ENCODE data around the gene CD81.

The CD81 gene

GRCh38 chr11:2408671-2409070 is 31.6 kb downstream of the CD81 start:
- no peak for DNase-seq

- no peak for DNase-seq
Measured at GRCh38 chr11:2409126-2409525, 32.0 kb downstream of the CD81 start.

DNA sequence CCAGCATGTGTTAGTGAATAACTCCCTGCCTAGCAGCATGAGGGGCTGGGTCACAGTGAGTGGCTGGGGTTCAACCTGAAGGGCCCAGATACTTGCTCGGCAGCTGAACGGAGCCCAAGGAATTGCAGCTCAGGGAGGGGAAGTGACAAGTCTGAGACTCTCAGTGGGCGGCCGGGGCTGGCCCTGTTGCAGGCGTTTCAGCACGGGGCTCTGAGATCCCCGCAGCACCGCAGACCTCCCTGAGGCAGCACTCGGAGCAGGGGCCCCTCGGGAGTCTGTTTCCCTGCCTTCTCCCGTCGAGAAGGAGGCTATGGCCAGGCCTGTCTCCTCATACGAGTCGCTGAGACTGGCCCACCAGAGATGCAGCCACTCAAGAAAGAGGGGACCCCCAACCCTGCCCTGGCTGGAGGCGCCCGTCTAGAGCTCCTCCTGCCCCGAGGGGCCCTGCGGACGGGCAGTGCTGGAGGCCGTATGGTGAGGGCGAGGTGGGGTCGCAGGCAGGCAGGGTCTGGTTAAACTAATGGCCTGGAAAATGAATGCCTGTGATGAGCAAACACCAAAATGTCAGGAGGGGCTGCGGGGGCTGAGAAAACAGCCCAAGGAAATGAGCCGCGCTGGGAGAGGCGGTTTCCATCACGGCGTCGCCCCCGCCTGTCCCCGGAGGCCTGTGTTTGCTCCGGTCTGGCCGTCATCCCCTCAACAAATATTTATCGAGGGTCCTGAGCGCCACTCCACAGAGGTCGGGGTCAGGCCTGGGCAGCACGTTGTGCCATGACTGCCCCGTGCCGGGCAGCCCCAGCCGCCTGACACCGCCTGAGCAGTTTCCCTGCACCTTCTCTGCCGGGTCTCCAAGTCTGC is 32.7 kb downstream of the CD81 start:
- DNase-seq = no peak

DNA sequence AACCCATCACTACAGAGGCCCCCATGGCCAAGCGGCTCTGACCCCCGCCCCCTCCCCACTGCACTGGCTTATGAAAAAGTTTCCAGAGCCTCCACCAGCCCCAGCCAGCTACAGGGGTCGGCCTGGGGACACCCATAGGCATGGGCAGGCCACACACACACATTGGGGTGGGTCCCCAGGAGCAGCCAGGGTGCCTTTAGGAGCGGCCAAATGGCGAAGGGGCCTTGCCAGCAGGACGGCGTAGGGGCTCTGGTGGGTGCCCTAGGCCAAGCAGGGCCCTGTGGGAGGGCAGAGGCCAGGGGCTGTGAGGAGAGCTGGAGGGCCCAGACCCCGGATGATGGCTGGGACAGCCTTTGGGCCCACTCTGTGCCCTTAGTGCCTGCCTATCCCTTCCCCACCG is 33.5 kb downstream of the CD81 start:
- DNase-seq = no peak

GRCh38 chr11:2411446-2412305 is 34.6 kb downstream of the CD81 start:
- DNase-seq = no peak

GRCh38 chr11:2412323-2412722 is 35.2 kb downstream of the CD81 start:
- DNase-seq = no peak

GRCh38 chr11:2413742-2414579 is 36.9 kb downstream of the CD81 start:
- no peak for DNase-seq

DNA sequence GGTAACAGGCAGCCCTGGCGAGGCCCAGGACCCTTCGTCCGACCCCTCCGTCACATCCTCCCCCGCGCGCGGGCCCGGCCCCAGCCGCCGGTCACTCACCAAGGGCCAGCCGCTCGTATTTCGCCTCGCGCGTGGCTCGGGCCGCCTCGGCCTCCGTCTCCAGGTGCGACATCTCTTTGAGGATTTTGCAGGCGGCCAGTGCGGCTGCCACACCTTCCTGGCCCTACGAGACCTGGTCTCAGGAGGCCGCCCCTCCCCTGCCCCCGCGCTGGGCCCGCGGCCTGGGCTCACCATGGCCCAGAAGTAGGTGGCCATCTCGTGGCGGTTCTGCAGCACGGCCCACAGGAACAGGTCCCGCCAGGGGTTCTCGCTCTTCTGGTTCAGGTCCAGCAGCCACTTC is 37.5 kb downstream of the CD81 start:
- DNase-seq = no peak

- DNase-seq = no peak
Measured at GRCh38 chr11:2415171-2415570, 38.1 kb downstream of the CD81 start.

DNA sequence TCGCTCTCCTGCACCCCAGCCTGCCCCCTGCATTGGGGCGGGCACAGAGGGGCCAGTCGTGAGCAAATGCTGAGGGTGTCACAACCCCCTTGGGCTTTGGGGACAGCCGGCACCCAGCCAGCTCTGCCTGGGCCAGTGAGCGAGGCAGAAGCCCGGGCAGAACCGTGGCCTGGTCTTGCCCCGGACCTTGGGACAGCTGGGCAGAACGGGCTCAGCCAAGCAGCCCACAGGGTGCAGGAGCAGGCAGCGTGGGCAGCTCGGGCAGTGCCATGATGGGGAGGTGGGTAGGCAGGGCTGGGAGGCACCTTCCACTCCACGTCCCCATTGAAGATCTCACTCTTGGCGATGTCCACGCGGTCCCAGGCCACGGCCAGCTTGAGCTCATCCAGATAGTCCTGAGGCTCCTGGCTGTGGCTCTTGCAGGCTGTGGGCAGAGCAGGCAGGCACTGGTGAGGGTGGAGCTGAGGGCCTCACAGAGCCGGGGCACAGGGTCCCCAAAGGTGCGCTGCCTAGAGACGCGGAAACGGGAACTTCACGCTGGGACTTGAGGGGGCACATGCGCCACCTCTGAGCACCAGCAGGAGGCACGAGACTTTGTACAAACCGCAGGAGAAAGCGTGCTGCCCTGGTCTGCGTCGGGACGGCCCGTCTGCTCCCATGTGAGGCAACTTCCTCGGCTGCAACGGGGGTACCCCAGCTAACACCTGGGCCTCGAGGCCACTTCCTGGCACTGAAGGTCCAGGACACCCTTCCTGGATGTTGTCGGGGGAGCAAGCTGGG is 38.7 kb downstream of the CD81 start:
- no peak for DNase-seq

- no peak for DNase-seq
Measured at GRCh38 chr11:2416765-2417164, 39.7 kb downstream of the CD81 start.

DNA sequence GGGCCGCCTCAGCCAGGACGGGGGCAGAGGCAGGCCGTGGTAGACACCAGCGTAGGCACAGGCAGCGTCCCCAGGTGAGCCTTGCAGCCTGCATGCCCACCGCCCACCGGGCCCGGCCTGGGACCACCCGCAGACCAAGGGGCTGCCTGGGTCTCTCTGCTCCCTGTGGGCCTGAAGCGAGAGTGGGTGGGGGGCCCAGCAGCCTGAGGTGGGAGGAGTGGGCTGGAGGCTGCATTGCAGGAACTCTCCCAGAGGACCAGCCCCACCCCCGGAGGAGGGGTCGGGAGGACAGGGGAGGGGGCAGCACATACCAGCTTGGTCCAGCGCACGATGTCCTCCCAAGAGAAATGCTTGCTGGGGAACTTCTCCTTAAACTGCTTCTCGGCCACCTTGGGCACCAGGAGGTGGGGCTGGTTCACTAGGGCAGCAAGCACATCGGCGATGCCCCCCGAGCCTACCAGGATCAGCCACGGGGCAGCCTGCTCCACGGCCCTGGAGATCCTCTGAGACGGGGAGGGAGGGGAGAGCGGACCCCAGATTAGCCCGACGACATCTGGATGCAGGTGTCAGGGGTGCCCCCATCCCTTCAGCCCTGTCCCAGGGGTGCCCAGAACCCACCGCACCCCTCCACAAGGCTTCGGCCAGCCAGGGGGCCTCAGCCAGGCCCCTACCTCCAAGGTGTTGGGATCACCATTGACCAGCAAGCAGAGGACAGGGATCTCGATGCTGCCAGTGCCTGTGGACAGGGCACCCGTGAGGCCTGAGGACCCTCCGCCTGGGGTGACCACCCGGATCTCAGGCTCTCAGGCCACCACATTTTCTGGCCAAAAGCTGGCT is 41.0 kb downstream of the CD81 start:
- DNase-seq = no peak

DNA sequence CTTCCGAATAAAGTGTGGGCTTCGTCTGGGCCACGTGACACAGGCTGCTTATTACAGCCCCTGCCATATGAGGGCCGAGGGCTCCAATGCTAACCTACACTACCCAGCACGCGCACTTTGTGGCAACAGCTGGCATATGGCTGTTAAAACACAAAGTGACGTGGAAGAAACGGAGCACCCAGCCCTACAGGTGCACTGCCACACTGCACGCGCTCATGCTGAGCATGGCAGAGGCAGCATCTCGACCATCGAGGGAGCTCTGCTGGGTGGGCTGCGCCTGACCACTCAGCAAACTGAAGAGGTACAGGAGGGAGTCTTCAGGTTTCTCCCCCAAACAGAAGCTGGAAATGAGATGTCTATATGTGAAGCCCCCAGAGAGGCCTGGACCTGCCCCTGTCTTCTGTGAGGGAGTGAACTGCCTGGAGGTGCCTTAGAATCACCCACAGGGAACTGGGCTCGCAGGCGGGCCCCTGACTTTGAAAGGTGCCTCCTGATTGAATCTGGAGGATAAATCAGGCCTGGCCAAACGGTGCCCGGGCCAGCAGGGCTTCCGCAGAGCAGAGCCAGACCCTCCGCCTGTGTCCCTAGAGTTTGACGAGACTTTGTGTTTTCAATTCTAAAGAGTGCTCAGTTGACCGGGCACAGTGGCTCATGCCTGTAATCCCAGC is 41.7 kb downstream of the CD81 start:
- no peak for DNase-seq

- DNase-seq = peak; percentile 47
Measured at GRCh38 chr11:2419638-2420501, 42.8 kb downstream of the CD81 start.

DNA sequence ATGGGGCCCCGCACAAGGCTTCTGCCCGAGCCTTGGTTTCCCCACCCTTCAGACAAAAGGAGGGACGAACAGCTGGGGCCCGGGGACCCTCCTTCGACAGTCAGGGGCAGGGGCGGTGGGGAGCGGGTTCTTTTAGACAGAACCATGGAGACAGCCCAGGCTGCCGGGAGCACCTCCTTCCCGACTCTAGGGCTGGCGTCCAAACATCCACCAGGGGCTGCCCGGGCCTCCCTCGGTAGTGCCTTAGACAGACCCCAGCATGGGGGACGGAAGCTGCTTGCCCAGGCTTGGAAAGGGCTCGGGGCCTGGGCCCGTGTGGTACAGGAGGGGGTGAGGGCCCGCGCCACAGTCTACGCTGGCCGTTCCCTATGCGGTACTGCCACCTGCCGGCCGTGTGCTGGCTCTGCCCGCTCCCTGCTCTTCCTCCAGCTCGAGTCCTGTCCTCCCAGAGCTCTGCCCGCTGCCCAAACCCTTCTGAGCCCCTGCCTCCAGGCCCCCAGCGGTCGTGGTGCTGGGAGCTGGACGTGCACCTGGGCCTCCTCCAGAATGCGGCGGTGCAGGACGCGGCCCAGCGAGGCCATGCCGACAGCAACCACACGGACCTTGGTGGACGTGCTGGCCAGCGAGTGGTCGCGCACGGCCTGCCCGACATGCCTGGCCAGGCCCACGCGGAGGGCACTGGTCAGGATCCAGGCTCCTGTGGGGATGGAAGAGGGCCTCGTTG is 43.6 kb downstream of the CD81 start:
- DNase-seq = peak; percentile 63

DNA sequence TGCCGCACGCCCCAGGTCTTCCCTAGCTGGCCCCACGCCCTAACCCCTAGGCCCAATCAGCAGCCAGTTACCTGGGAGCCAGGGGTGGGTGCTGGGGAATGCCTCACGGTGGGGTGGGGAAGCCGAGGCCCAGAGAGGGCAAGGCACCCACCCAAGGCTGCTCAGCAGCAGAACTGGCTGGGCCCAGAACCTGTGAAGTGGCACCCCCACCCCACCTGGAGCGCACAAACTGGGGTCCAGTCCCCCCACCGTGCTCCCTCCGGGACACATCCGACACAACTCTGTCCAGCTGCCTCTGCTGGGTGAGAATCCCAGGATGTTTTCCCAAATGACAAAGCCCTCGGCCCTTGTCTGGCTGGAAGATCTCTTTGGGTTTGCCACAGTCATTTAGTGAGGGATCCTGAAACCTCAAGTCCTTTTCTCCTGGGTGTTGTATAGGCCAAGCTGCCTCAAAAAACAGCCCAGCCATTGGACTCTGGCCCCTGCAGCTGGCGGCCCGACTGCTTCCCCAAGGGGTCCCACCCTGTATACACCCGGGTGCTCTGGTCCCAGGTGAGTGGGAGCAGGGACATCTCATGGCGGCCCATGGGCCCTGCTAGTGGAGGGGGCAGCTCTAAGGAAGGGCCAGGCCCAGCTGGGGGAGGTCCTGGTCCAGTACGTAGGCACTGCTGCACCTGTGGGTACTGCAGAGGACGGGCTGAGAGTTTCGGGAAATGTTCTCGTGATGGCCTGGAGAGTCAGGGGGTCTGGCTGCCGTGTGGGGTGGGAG is 44.3 kb downstream of the CD81 start:
- DNase-seq = no peak

DNA sequence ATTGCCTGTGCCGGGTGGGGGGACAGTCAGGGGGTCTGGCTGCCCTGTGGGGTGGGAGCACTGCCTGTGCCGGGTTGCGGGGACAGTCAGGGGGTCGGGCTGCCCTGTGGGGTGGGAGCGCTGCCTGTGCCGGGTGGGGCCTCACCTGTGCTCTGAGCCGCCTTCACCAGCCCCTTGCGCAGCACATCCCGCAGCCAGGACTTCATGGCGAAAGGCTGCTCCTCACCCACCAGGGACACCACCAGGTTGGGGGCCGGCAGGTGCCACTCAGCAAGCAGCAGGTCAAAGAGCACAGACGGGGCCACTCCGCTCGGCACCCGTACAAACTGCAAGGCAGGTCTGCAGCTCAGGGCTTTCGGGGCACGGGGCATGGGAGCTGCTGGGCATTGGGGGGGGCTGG is 44.9 kb downstream of the CD81 start:
- no peak for DNase-seq

Data from effector CD4-positive, alpha-beta T cell (primary cell).